SK-N-MC (cell line): ENCODE results near the gene RGS3.

Source experiments
- DNase-seq: peaks from one replicate; pipeline ENCODE4 v3.0.0-alpha.2; 2011; ENCODE audit warnings: low read depth, low spot score
- H3K27ac ChIP-seq: fragments of 200-600 bp; sonication (generic); 2 replicates; pipeline ENCODE4 v1.5.1; 2016; ENCODE audit warnings: mixed run types
- H3K36me3 ChIP-seq: fragments of 200-600 bp; sonication (generic); 2 replicates; pipeline ENCODE4 v1.6.1; 2017; ENCODE audit warnings: antibody characterized with exemption, low read length, mixed read lengths; ENCODE audit not compliant: insufficient read depth
- H3K4me3 ChIP-seq: fragments of 200-600 bp; sonication (generic); 2 replicates; pipeline ENCODE4 v1.5.1; 2016
- H3K9ac ChIP-seq: fragments of 200-600 bp; sonication (generic); 2 replicates; pipeline ENCODE4 v1.8.0; 2017; ENCODE audit warnings: mixed run types, mixed read lengths; ENCODE audit not compliant: insufficient read length
- H3K9me3 ChIP-seq: fragments of 200-600 bp; sonication (generic); 2 replicates; pipeline ENCODE4 v1.6.1; 2017; ENCODE audit warnings: low read depth, mild to moderate bottlenecking, antibody characterized with exemption, low read length, moderate library complexity, mixed read lengths
- EZH2 ChIP-seq: fragments of 200-600 bp; sonication (generic); IDR thresholded peaks from one replicate; pipeline ENCODE4 v1.6.1; 2017; ENCODE audit warnings: antibody characterized with exemption
- FOXP2 ChIP-seq: optimal IDR thresholded peaks from 2 replicates; pipeline ENCODE3; 2011; ENCODE audit warnings: mild to moderate bottlenecking, moderate library complexity; ENCODE audit not compliant: insufficient read depth; ENCODE audit errors: extremely low read length, control extremely low read depth
- POLR2AphosphoS5 ChIP-seq: IDR thresholded peaks from 2 replicates; pipeline ENCODE4 v1.6.1; 2012; ENCODE audit warnings: mild to moderate bottlenecking, low read depth, low read length, borderline replicate concordance

Gene RGS3

DNA sequence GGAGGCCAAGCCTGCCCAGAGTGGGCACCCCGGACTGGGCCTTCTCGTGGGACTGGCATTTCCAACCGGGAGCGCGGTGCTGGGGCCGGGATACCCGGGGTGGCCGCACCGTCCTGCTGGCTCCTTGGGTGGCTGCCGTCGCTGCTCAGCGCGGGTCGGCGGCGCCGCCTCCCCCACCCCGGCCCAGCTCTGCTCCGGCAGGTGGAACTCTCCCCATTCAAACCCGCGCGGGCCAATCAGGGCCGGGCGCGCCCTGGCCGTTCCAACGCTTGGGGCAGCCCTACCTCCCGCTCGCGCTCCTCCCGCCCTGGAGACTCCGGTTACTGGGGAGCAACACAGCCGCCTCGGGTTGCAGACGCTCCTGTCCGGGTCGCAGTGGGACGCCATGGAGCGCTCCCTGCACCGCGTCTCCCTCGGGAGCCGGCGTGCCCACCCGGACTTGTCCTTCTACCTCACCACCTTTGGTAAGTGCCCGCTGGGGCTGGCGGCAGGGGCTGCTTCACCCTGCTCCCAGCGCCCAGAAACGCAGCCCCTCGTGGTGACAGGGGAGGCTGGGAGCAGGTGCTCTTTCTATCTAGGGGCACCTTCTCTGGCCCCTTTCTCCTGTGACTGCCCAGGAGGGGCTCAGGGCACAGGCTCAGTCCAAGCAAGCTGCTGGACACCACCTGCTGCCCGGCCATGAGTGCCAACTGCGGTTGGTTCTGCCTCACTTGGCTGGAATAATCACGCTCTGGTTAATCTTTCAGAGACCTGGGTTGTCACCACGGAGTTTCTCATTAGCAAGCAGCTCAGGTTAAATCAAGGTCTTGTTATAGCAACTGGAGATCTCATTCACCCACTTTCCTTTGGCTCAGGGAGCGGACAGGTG lies at the start of gene RGS3:
Gene RGS3, plus strand, starts transcription at position 310 of the 868 bp plus-strand sequence. Its CDS starts 76 bp downstream, at position 386.
- H3K9ac ChIP-seq = no peak within 1 kb of the TSS
- H3K27ac ChIP-seq = no peak within 1 kb of the TSS
- DNase-seq = no peak
- H3K36me3 ChIP-seq = no peaks in the 10 kb centered on the region
- no peak for TF ChIP-seq FOXP2
- no peak for TF ChIP-seq EZH2
- no peak for TF ChIP-seq POLR2AphosphoS5
- H3K9me3 ChIP-seq = no peaks in the 10 kb centered on the region
- H3K4me3 ChIP-seq = no peak within 1 kb of the TSS

DNA sequence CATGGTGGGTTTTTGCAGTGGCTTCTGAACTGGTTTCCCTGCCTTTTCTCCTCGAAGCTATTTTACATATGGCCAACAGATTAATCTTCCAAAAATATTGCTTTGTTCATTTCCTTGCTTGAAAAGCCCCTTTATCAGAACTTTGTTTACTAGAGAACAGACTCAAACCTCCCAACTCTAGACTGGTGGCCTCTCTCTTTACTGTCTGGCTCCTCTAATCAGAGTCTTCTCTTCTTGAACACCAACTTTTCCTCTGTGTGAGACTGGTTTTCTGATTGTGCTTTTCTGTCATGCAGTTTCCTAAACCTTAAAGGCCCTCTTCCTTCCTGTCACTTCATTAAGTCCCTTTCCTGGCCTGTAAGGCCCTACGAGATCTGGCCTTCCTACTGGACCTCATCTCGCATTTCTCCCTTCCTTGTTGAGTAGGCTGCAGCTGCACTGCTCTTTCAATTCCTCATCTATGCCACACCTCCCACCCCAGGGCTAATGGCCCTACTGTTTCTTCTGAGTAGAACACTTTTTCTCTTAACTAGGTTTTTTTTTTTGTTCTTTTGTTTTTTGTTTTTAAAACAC lies 47.3 kb upstream of the RGS3 start:
- no peak for TF ChIP-seq POLR2AphosphoS5
- no peak for TF ChIP-seq EZH2
- TF ChIP-seq FOXP2 = no peak
- Histone ChIP-seq H3K36me3 (no peaks in the 10 kb centered on the region), H3K9ac (no peak overlapping the region), H3K4me3 (no peak overlapping the region), H3K9me3 (no peaks in the 10 kb centered on the region), H3K27ac (no peak overlapping the region)
- no peak for DNase-seq

DNA sequence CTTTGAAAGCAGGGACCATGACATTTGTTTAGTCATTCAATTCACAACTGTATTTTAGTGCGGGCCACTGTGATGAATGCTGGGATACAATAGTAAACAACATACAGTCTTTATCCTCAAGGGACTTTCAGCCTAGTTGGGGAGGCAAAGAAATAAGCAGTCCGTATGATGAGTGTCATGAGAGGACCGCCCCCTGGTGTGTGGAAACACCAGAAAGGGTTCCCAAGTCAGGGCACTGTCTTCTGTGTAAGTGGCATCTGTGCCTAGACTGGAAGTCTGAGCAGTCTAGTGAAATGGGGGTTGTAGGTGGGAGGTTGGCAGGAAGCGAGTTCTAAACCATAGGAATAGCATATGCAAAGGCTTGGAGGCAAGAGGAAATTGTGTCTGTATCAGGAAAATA lies 46.2 kb upstream of the RGS3 start:
- Histone ChIP-seq H3K9me3 (no peaks in the 10 kb centered on the region), H3K36me3 (no peaks in the 10 kb centered on the region), H3K4me3 (no peak overlapping the region), H3K27ac (no peak overlapping the region), H3K9ac (no peak overlapping the region)
- TF ChIP-seq EZH2 = no peak
- TF ChIP-seq POLR2AphosphoS5 = no peak
- TF ChIP-seq FOXP2 = no peak
- no peak for DNase-seq

DNA sequence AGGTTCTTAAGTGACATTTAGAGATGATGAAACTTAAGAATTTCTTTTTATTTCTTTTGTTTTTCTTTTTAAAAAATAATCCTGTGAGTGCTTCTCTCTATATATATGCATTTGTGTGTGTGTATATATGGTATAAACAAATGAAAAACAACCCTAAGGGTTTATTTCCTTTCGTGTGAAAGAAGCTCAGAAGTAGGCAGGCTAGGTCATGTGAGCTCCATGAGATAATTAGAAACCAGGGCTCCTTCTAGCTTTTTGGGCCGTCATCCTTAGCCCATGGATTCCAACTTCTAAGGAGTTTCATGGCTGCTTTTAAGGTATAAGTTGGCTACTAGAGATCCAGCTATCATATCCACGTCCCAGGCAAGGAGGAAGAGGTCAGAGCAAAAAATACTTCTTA lies 41.8 kb upstream of the RGS3 start:
- no peaks in the 10 kb centered on the region for H3K36me3 ChIP-seq
- TF ChIP-seq EZH2 = no peak
- TF ChIP-seq POLR2AphosphoS5 = no peak
- no peak for TF ChIP-seq FOXP2

DNA sequence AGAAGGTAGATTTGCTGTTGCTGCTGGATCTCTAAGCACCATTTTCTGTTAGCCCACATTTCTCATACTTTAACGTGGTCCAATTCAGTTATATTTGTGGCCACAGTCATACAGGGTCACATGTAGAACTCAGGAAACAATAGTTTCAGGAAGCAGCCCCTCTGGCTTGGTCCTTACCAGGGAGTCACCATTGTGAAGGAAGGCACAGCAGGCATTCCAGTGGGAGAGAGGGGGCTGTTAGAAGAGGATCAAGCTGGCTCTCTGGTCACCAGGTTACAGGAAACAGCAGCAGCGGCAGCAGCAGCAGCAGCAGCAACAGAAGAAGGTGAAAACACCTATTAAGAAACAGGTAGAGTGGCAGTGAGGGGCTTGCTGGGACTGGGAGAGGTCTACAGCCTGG lies 38.5 kb upstream of the RGS3 start:
- Histone ChIP-seq H3K36me3 (no peaks in the 10 kb centered on the region), H3K4me3 (no peak overlapping the region), H3K27ac (no peak overlapping the region), H3K9me3 (no peaks in the 10 kb centered on the region), H3K9ac (no peak overlapping the region)
- no peak for DNase-seq
- no peak for TF ChIP-seq FOXP2
- TF ChIP-seq EZH2 = no peak
- TF ChIP-seq POLR2AphosphoS5 = no peak

More for the DNA sequence above, 41.8 kb upstream of the RGS3 start:
- DNase-seq = no peak
- Histone ChIP-seq H3K9me3 (no peaks in the 10 kb centered on the region), H3K9ac (no peak overlapping the region), H3K4me3 (no peak overlapping the region), H3K27ac (no peak overlapping the region)

DNA sequence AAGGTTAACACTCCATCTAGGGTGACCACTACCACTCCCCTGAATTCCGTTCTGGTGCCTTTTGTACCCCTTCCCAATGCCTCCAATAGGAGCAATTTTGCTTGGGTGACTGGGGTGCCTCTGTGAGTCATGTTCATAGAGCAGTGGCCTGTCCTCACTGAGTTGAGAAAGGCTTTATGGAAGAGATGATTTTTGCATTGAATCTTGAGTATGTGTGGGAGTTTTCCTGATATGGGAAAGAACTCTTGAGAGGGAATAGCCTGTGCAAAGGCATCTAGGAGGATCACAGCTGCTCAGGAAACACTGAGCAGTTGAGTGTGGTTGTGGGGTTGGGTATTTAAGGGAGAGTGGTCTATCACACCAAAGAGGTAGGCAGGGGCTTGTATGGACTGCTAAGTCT lies 36.8 kb upstream of the RGS3 start:
- TF ChIP-seq FOXP2 = no peak
- no peak overlapping the region for H3K27ac ChIP-seq
- H3K9me3 ChIP-seq = no peaks in the 10 kb centered on the region
- DNase-seq = no peak
- no peak overlapping the region for H3K4me3 ChIP-seq
- no peak overlapping the region for H3K9ac ChIP-seq
- H3K36me3 ChIP-seq = no peaks in the 10 kb centered on the region

DNA sequence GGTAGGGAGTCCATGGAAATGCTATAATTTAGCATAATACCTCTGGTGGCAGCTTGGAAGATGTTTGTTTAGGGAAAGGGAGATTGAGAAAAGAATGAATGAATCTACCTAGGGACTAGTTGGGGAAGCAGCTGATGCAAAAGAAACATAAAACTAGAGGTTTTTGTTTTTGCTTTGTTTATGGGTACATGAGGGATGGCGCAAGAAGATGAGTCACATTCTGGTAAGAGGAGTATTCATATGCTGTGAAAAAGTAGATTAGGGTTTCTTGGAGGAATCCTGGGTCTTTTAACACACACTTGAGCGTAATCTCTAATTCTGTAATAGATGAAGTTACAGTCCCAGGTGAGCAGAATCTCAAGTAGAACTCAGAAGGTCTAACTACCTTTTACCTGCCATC lies 35.9 kb upstream of the RGS3 start:
- no peak for DNase-seq
- no peaks in the 10 kb centered on the region for H3K36me3 ChIP-seq
- no peak overlapping the region for H3K27ac ChIP-seq
- H3K9me3 ChIP-seq = no peaks in the 10 kb centered on the region
- no peak overlapping the region for H3K4me3 ChIP-seq
- H3K9ac ChIP-seq = no peak overlapping the region
- no peak for TF ChIP-seq EZH2
- no peak for TF ChIP-seq POLR2AphosphoS5
- TF ChIP-seq FOXP2 = no peak

DNA sequence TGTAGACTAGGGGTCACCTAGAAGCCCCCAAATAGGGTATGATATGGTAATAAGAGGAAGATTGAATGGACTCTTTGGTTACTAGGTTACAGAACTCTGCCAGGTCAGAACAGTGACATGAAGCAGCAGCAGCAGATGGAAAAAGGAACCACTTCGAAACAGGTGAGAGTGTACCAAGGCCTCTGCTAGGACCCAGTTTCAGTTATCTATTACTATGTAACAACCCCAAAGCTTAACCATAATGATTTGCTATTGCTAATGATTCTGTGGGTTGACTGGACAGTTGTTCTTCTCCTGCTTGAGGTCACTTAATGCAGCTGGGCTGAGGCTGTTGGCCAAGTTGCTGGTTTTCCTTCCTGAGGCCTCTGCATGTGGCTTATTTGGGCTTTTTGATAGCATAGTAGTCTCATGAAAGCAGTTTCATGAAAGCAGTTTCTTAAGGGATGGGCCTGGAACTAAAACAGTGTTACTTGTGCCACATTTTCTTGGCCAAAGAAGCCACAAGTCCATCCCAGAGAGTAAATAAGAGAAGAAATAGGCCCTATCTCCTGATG lies 35.4 kb upstream of the RGS3 start:
- H3K9ac ChIP-seq = no peak overlapping the region
- TF ChIP-seq FOXP2 (no peak), POLR2AphosphoS5 (no peak), EZH2 (no peak)
- no peak for DNase-seq
- H3K4me3 ChIP-seq = no peak overlapping the region
- no peaks in the 10 kb centered on the region for H3K36me3 ChIP-seq
- H3K9me3 ChIP-seq = no peaks in the 10 kb centered on the region
- H3K27ac ChIP-seq = no peak overlapping the region
